Brain microvascular endothelial cell (primary cell): ENCODE measurements around the gene CAMK1G.

Experiments
- DNase-seq: peaks from one replicate; pipeline ENCODE4 v3.0.0-alpha.2; 2020
- H3K27ac ChIP-seq: fragments of 250-450 bp; sonication (Bioruptor Pico); 2 replicates; pipeline ENCODE4 v1.5.1; 2020; ENCODE audit warnings: mild to moderate bottlenecking, moderate library complexity
- H3K27me3 ChIP-seq: fragments of 250-450 bp; sonication (Bioruptor Pico); replicated peaks from 2 replicates; pipeline ENCODE4 v1.5.1; 2020; ENCODE audit warnings: mild to moderate bottlenecking
- H3K36me3 ChIP-seq: fragments of 250-450 bp; sonication (Bioruptor Pico); replicated peaks from 2 replicates; pipeline ENCODE4 v1.5.1; 2020; ENCODE audit warnings: mild to moderate bottlenecking
- H3K4me3 ChIP-seq: 2 replicates; pipeline ENCODE4 v1.5.1; 2011; ENCODE audit warnings: low read depth, mild to moderate bottlenecking, control low read depth, low read length, moderate library complexity
- CTCF ChIP-seq: IDR thresholded peaks from 2 replicates; pipeline ENCODE4 v1.5.1; 2011; ENCODE audit warnings: low read depth, mild to moderate bottlenecking, moderate library complexity, low read length, control low read depth, inconsistent platforms; ENCODE audit errors: missing control alignments
- in situ Hi-C: cut with HindIII; loops from 2 replicates; pipeline ENCODE4 v1.10.0; 2017; ENCODE audit warnings: low sequenced_read_pairs, low pct_ligation_motif_present

CAMK1G gene

GRCh38 chr1:209662879-209663327 is 79.4 kb downstream of the CAMK1G start:
- DNase-seq = no peak
- Histone ChIP-seq H3K27me3 (no peaks in the 10 kb centered on the region), H3K27ac (no peak overlapping the region), H3K4me3 (no peak overlapping the region), H3K36me3 (no peaks in the 10 kb centered on the region)
- no peak for TF ChIP-seq CTCF
- in situ Hi-C loops = no loop called here
